H9 (cell line): Measurements from ENCODE around the gene SLC1A1. TPM values are rescaled to one million over a fixed set of nuclear protein-coding genes. Genes with fewer than 3 reads are reported as not detected.

Experiments used
- DNase-seq: peaks from one replicate; pipeline ENCODE4 v3.0.0-alpha.2; 2017
- H2AFZ ChIP-seq: one replicate; pipeline ENCODE4 v1.6.1; 2013; ENCODE audit warnings: mild to moderate bottlenecking, low read length, control low read depth, moderate library complexity
- H2AK5ac ChIP-seq: 2 replicates; pipeline ENCODE4 v1.6.1; 2013; ENCODE audit warnings: low read length, control low read depth, mixed read lengths; ENCODE audit not compliant: insufficient read length
- H2BK120ac ChIP-seq: one replicate; pipeline ENCODE4 v1.6.1; 2013; ENCODE audit warnings: low read depth, mild to moderate bottlenecking, low read length, control low read depth, inconsistent platforms; ENCODE audit not compliant: poor library complexity, severe bottlenecking
- H2BK12ac ChIP-seq: 2 replicates; pipeline ENCODE4 v1.6.1; 2013; ENCODE audit warnings: low read length, control low read depth, mixed read lengths, low read depth; ENCODE audit not compliant: insufficient read length
- H2BK15ac ChIP-seq: 2 replicates; pipeline ENCODE4 v1.6.1; 2013; ENCODE audit warnings: low read depth, low read length, control low read depth
- H2BK20ac ChIP-seq: one replicate; pipeline ENCODE4 v1.6.1; 2013; ENCODE audit warnings: low read depth, mild to moderate bottlenecking, low read length, control low read depth, inconsistent platforms; ENCODE audit not compliant: poor library complexity, severe bottlenecking
- H2BK5ac ChIP-seq: 2 replicates; pipeline ENCODE4 v1.6.1; 2013; ENCODE audit warnings: low read length, control low read depth, mixed read lengths; ENCODE audit not compliant: insufficient read length
- H3K14ac ChIP-seq: 2 replicates; pipeline ENCODE4 v1.6.1; 2013; ENCODE audit warnings: low read length, control low read depth; ENCODE audit not compliant: insufficient read depth
- H3K18ac ChIP-seq: 2 replicates; pipeline ENCODE4 v1.6.1; 2013; ENCODE audit warnings: low read depth, mild to moderate bottlenecking, mixed read lengths, low read length, control low read depth; ENCODE audit not compliant: insufficient read length
- H3K23ac ChIP-seq: 2 replicates; pipeline ENCODE4 v1.6.1; 2013; ENCODE audit warnings: low read length, control low read depth, mixed read lengths, low read depth; ENCODE audit not compliant: insufficient read length
- H3K23me2 ChIP-seq: 2 replicates; pipeline ENCODE4 v1.6.1; 2013; ENCODE audit warnings: low read depth, mild to moderate bottlenecking, mixed read lengths, low read length, control low read depth; ENCODE audit not compliant: insufficient read length, poor library complexity, severe bottlenecking
- H3K27ac ChIP-seq: 2 replicates; pipeline ENCODE4 v1.5.1; 2013; ENCODE audit warnings: low read length, control low read depth, mixed read lengths, low read depth; ENCODE audit not compliant: insufficient read length
- H3K27me3 ChIP-seq: 2 replicates; pipeline ENCODE4 v1.6.1; 2013; ENCODE audit warnings: low read length, control low read depth, inconsistent platforms; ENCODE audit not compliant: insufficient read depth
- H3K4ac ChIP-seq: 2 replicates; pipeline ENCODE4 v1.6.1; 2013; ENCODE audit warnings: low read depth, mild to moderate bottlenecking, control low read depth, inconsistent platforms, low read length, moderate library complexity
- H3K4me1 ChIP-seq: 2 replicates; pipeline ENCODE4 v1.6.1; 2013; ENCODE audit warnings: low read length, control low read depth, inconsistent platforms; ENCODE audit not compliant: insufficient read depth
- H3K4me2 ChIP-seq: 2 replicates; pipeline ENCODE4 v1.6.1; 2013; ENCODE audit warnings: low read length, control low read depth, mixed read lengths; ENCODE audit not compliant: insufficient read length, insufficient read depth
- H3K56ac ChIP-seq: 2 replicates; pipeline ENCODE4 v1.6.1; 2013; ENCODE audit warnings: low read depth, mild to moderate bottlenecking, mixed read lengths, low read length, control low read depth; ENCODE audit not compliant: insufficient read length
- H3K79me1 ChIP-seq: 2 replicates; pipeline ENCODE4 v1.6.1; 2013; ENCODE audit warnings: low read depth, mild to moderate bottlenecking, moderate library complexity, low read length, control low read depth, inconsistent platforms; ENCODE audit not compliant: insufficient read depth, poor library complexity, severe bottlenecking
- H3K79me2 ChIP-seq: 2 replicates; pipeline ENCODE4 v1.6.1; 2013; ENCODE audit warnings: low read length, control low read depth, inconsistent platforms; ENCODE audit not compliant: insufficient read depth
- H3K9ac ChIP-seq: 2 replicates; pipeline ENCODE4 v1.6.1; 2013; ENCODE audit warnings: low read length, control low read depth, mixed read lengths; ENCODE audit not compliant: insufficient read length; ENCODE audit errors: extremely low read depth
- H3K9me3 ChIP-seq: one replicate; pipeline ENCODE4 v1.6.1; 2013; ENCODE audit warnings: low read depth, low read length, inconsistent platforms; ENCODE audit not compliant: control insufficient read depth
- H3T11ph ChIP-seq: one replicate; pipeline ENCODE4 v1.6.1; 2013; ENCODE audit warnings: mild to moderate bottlenecking, low read length, control low read depth, inconsistent platforms
- H4K20me1 ChIP-seq: one replicate; pipeline ENCODE4 v1.6.1; 2013; ENCODE audit not compliant: control insufficient read depth, insufficient read length, insufficient read depth
- H4K5ac ChIP-seq: 2 replicates; pipeline ENCODE4 v1.6.1; 2013; ENCODE audit warnings: low read depth, mild to moderate bottlenecking, mixed read lengths, low read length, control low read depth; ENCODE audit not compliant: insufficient read length
- H4K8ac ChIP-seq: replicated peaks from 2 replicates; pipeline ENCODE4 v1.6.1; 2013; ENCODE audit warnings: low read length, control low read depth, mixed read lengths, low read depth; ENCODE audit not compliant: insufficient read length
- H4K91ac ChIP-seq: 2 replicates; pipeline ENCODE4 v1.6.1; 2013; ENCODE audit warnings: low read depth, mild to moderate bottlenecking, moderate library complexity, mixed read lengths, low read length, control low read depth; ENCODE audit not compliant: insufficient read length
- H3K27ac Mint-ChIP-seq, 3 experiments: 2 replicates in 2 of 3; 3 replicates in 1 of 3; pipeline ENCODE4 v1.8.0; 2020 to 2021; ENCODE audit warnings: mixed read lengths in 3 of 3, mild to moderate bottlenecking in 1 of 3, moderate library complexity in 1 of 3
- H3K27me3 Mint-ChIP-seq: 2 replicates; pipeline ENCODE4 v1.8.0; 2021; ENCODE audit warnings: low read depth, mild to moderate bottlenecking, moderate library complexity, mixed read lengths
- H3K36me3 Mint-ChIP-seq, 3 experiments: 2 replicates in 2 of 3; 3 replicates in 1 of 3; pipeline ENCODE4 v1.8.0; 2020 to 2021; ENCODE audit warnings: low read depth in 3 of 3, mixed read lengths in 3 of 3; ENCODE audit not compliant: insufficient read depth in 1 of 3
- H3K4me1 Mint-ChIP-seq, 2 experiments: 2 replicates each; pipeline ENCODE4 v1.8.0; 2020; ENCODE audit warnings: mixed read lengths in 2 of 2
- H3K4me3 Mint-ChIP-seq, 2 experiments: 2 replicates in 1 of 2; 3 replicates in 1 of 2; pipeline ENCODE4 v1.8.0; 2020 to 2021; ENCODE audit warnings: mild to moderate bottlenecking in 2 of 2, mixed read lengths in 2 of 2, moderate library complexity in 1 of 2
- H3K9me3 Mint-ChIP-seq, 2 experiments: 2 replicates in 1 of 2; 3 replicates in 1 of 2; pipeline ENCODE4 v1.8.0; 2020; ENCODE audit warnings: mild to moderate bottlenecking in 2 of 2, mixed read lengths in 2 of 2, moderate library complexity in 1 of 2
- WGBS: extraction: QIAGEN DNeasy Blood & Tissue Kit; methylation state at CpG from one replicate; pipeline ENCODE4 v1.1.7; 2013; ENCODE audit warnings: missing lambda C conversion rate, low lambda C conversion rate, mixed read lengths; ENCODE audit not compliant: insufficient read length; ENCODE audit errors: extremely low coverage; 5-methylcytosine and 5-hydroxymethylcytosine counted together
- total RNA-seq: library from RNA; stranded (reverse); gene quantifications from 2 replicates; pipeline ENCODE4 v1.2.1, GENCODE V29; 2021
- TF ChIP-seq, protein P1 (sequence below): fragments of 200-600 bp; sonication (generic); conservative IDR thresholded peaks from 3 replicates; pipeline ENCODE4 v1.8.0; 2021; ENCODE audit warnings: antibody characterized with exemption, mild to moderate bottlenecking

Gene SLC1A1
- total RNA-seq, 1 experiment from 2014 or later, result 4.7 TPM

DNA sequence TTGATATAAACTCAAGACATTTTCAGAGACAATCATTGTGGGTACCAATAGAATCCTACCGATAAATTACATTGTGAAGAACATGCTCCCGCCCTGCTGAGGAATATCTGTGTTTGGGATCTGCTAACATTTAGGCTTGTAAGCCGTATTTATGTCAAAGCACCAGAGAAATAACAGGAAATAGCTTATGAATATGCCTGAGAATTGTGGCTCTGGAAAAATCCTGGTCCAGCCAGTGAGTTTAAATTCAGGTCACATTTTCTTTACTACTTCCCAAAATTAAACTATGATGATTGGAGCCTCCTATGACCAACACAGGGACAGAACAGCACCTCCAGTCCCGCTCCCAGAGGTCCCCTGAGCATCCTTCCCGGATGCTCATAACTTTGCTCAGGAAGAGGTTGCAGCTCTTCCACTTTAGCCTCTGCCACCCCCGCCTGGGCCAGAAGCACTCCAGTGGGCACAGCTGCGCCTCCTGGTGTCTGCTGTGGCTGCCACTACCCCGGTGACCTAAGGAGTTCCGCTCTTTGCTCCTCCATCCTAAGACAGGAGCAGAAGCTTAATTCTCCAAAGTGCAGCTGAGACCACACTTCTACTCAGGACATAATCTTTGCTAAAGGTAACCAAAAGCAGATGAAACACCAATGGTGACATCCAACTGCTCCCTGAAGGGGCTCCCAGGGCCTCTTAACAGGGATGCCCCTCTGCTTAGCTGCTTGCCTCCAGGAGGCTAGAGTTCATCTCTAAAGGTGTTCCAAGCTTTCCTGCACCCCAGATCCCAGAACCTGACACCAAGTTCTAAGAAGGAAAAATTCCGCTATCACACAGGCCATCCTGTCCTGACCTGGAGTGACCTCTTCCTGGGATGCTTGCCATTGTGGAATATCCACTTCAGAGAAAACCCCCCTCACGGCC, 58.8 kb downstream of the SLC1A1 start:
- TF ChIP-seq, protein P1, sequence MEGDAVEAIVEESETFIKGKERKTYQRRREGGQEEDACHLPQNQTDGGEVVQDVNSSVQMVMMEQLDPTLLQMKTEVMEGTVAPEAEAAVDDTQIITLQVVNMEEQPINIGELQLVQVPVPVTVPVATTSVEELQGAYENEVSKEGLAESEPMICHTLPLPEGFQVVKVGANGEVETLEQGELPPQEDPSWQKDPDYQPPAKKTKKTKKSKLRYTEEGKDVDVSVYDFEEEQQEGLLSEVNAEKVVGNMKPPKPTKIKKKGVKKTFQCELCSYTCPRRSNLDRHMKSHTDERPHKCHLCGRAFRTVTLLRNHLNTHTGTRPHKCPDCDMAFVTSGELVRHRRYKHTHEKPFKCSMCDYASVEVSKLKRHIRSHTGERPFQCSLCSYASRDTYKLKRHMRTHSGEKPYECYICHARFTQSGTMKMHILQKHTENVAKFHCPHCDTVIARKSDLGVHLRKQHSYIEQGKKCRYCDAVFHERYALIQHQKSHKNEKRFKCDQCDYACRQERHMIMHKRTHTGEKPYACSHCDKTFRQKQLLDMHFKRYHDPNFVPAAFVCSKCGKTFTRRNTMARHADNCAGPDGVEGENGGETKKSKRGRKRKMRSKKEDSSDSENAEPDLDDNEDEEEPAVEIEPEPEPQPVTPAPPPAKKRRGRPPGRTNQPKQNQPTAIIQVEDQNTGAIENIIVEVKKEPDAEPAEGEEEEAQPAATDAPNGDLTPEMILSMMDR, result peak; percentile 89
- Histone ChIP-seq H3K79me2 (no peaks in the 10 kb centered on the region), H2AK5ac (no peak overlapping the region), H4K5ac (no peak overlapping the region), H3K14ac (no peak overlapping the region), H3K4ac (no peak overlapping the region), H3K27me3 (no peaks in the 10 kb centered on the region), H4K8ac (no peak overlapping the region), H4K91ac (no peak overlapping the region), H2BK20ac (no peak overlapping the region), H2BK15ac (no peak overlapping the region), H2AFZ (no peak overlapping the region), H2BK120ac (no peak overlapping the region), H3K27ac (no peak overlapping the region), H3K79me1 (no peaks in the 10 kb centered on the region), H3K56ac (no peak overlapping the region), H2BK5ac (no peak overlapping the region), H3T11ph (no peak overlapping the region), H3K23me2 (no peaks in the 10 kb centered on the region), H4K20me1 (no peaks in the 10 kb centered on the region), H3K4me2 (no peak overlapping the region), H3K4me1 (no peaks in the 10 kb centered on the region), H3K23ac (no peak overlapping the region), H3K9ac (no peak overlapping the region), H3K18ac (no peak overlapping the region), H2BK12ac (no peak overlapping the region), H3K9me3 (no peaks in the 10 kb centered on the region)
- Mint-ChIP-seq H3K4me3 (no peak overlapping the region), H3K27me3 (no peaks in the 10 kb centered on the region), H3K4me1 (peaks cover 0 to 11% of the 10 kb centered on the region in 2 experiments), H3K9me3 (no peaks in the 10 kb centered on the region), H3K36me3 (no peaks in the 10 kb centered on the region; a peak in 2 of 7 replicates), H3K27ac (no peak overlapping the region)
- peak; percentile 79 for DNase-seq
- no CpG with 5 or more reads among the region's 11 CpGs for WGBS
